GM18951 (cell line): Measurements from ENCODE around the gene TNS2.
"Not testable (repeated sequence)": the region's sequence is repeated elsewhere in the genome, so short reads cannot be mapped to it uniquely, and the experiment has no call there.

Source experiments
- POLR2A ChIP-seq: IDR thresholded peaks from 4 replicates; pipeline ENCODE4 v1.6.1; 2011; ENCODE audit warnings: mild to moderate bottlenecking; ENCODE audit not compliant: insufficient read length, insufficient read depth; ENCODE audit errors: extremely low read depth
- in situ Hi-C: fragments of 300-500 bp; cut with MboI; formaldehyde crosslinking; loops from one replicate; pipeline ENCODE4 v1.12.0; 2022; ENCODE audit warnings: low sequenced_read_pairs, mixed read lengths, inconsistent platforms; ENCODE audit not compliant: unreplicated experiment

TNS2 gene

GRCh38 chr12:53101931-53102781 lies 52.3 kb downstream of the TNS2 start:
- no peak for TF ChIP-seq POLR2A
- in situ Hi-C loops = no loop called here

DNA sequence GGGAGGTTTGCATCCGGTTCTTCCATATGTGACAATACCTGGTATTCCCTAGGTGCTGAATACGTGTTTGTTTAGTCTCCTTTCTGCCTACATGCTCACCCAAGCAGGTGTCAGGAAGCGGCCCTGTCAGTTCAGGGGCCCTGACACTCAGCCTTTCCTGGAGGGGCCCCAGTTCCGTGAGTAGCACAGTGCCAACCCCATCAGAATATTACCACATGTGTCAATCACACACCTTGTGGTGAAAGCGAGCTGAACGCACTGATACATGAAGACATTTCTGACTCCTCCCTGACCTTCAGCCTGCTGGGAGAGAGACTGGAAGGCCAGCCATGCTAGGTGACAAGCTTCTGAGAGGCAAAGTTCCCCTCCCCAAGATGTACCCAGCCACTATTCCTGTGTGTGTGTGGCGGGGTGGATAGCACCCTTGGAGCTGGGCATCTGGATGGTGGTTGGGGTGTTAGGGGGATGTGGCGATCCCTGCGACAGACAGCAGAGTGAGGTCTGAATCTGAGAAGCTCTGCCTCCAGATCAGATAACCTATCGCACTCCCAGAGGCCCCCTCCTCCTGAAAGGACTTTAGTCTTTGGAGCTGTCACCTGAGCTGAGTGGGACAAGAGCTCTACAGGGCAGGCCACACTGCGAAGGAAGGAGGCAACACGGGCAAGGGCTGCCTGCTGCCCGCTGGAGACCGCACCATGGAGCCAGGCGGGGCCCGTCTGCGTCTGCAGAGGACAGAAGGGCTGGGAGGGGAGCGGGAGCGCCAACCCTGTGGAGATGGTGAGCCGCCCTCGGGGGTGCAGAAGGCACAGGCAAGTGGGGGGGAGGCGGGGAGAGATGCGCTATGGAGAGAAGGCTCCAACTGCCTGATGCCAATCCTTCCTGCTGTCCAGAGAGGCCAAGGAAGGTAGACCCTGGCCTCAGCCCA lies 53.3 kb downstream of the TNS2 start, which contains the start of gene SOAT2:
Gene SOAT2, plus strand, starts transcription at position 604 of the 925 bp plus-strand sequence. Its CDS starts 92 bp downstream, at position 696.
- TF ChIP-seq POLR2A = peak; percentile 25
- in situ Hi-C loops = no loop called here

DNA sequence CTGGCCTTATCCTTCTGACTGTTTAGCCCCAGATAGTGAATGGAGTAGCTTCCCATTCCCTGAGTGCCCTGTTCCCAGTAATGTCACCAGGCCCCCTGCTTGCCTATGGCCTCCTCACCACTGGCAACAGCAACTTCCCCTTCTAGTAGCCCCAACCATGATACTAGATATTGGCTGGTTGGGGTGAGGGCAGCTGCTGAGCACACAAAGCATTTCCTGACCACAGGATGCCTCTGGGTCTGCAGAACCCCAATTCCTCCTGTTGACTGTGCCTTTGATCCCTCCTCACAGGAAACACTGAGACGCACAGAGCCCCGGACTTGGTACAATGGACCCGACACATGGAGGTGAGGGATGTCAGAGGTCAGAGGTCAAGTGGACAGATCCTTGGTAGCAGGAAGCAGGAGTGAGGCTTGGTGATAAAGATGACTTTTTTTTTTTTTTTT lies 54.0 kb downstream of the TNS2 start:
- no peak for TF ChIP-seq POLR2A
- in situ Hi-C loops = no loop called here

GRCh38 chr12:53105256-53105655 lies 55.4 kb downstream of the TNS2 start:
- no peak for TF ChIP-seq POLR2A
- in situ Hi-C loops = no loop called here

GRCh38 chr12:53105712-53106439 lies 56.0 kb downstream of the TNS2 start:
- TF ChIP-seq POLR2A = no peak
- in situ Hi-C loops = no loop called here

GRCh38 chr12:53107122-53107521 lies 57.3 kb downstream of the TNS2 start:
- in situ Hi-C loops = no loop called here
- TF ChIP-seq POLR2A = no peak

GRCh38 chr12:53112431-53112830 lies 62.6 kb downstream of the TNS2 start:
- in situ Hi-C loops = not testable (repeated sequence)

DNA sequence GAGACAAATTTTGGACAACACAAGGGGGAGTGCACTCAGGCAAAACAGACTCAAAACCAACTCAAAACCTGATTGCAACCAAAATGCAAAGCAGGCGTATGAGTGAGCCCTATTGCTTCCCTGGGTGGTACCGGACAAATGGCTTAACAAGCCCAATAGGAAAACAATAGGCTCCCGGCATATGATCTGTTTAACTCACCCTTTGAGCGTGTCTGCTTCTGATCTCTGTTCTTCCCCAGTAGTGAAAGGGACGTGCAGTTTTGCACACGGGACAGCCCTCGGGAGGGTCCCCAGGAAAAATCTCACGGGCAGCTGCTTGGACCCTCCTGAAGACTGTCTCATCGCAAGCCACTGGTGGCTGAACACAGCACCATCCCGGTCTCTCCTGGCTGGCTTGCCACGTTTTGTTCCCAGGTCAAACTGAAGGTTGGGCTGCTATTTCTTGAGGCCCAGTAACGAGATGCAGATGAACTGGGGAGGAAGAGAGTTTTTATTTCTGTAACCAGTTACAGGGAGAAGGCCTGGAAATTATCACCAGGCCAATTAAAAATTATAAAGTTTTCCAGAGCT lies 63.4 kb downstream of the TNS2 start:
- in situ Hi-C loops = no loop called here
- no peak for TF ChIP-seq POLR2A

GRCh38 chr12:53113951-53114350 lies 64.1 kb downstream of the TNS2 start:
- TF ChIP-seq POLR2A = no peak
- in situ Hi-C loops = no loop called here
